GDM1 (cell line): ENCODE measurements around the gene G6PC2.

ENCODE experiments used
- DNase-seq: peaks from one replicate; lab custom pipeline; 2025; lab: John Stamatoyannopoulos, UW

Gene G6PC2

DNA sequence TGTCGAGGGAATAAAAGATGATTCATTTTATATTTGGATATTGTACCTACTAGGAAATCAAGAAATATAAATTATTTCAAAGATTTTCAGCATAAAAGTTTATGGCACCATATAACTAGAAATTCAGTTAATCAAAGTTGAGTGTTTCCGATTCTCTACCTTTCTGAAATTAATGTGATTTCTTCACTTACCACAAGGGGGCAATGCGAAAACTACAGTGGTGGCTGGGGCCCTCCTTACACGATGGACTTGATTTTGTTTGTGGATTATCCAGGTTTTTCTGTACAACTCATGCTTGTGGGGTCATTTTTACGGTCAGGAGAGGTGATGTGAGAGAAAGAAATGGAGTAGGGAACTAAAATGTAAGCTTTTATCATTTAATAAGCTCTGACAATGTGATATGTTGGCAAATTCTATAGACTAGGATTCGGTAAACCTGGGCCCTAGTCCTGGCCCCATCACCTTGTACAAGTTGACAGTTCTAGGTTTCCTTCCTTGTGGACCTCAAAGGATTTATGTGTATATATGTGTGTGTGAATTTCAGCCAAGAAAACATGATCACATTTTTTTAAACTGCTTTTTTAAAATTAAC, 47.6 kb downstream of the G6PC2 start:
- DNase-seq: no peak

DNA sequence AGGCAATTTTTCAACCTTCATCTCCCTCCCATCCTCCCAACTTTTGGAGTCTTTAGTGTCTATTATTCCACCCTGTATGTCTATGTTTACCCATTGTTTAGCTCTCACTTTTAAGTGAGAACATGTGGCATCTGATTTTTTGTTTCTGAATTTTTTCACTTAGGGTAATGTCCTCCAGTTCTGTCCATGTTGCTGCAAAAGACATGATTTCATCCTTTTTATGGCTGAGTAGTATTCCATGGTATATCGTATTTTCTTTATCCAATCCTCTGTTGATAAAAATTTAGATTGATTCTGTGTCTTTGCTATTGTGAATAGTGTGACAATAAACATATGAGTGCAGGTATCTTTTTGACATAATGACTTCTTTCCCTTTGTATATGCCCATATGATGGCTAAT, 48.2 kb downstream of the G6PC2 start:
- DNase-seq: no peak

DNA sequence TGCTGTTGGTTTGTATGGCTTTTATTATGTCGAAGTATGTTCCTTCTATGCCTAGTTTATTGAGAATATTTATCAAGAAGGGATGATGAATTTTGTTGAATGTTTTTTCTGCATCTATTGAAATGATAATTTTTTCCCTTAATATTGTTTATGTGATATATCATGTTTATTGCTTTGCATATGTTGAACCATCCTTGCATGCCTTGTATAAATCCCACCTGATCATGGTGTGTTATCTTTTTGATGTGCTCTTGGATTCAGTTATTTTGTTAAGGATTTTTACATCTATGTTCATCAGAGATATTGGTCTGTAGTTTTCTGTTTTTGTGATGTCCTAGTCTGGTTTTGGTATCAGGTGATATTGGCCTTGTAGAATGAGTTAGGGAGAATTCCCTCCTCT, 50.8 kb downstream of the G6PC2 start:
- DNase-seq: no peak

DNA sequence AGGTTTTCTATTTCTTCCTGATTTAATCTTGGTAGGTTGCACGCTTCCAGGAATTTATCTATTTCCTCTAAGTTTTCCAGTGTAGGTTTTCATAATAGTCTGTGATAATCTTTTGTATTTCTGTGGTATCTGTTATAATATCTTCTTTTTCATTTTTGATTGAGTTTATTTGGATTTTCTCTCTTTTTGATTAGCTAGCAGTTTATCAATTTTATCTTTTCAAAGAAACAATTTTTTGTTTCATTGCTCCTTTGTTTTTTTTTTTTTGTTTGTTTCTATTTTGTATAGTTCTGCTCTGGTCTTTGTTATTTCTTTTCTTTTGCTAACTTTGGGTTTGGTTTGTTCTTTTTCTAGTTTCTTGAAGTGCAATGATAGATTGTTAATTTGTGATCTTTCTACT, 51.3 kb downstream of the G6PC2 start:
- DNase-seq: no peak

DNA sequence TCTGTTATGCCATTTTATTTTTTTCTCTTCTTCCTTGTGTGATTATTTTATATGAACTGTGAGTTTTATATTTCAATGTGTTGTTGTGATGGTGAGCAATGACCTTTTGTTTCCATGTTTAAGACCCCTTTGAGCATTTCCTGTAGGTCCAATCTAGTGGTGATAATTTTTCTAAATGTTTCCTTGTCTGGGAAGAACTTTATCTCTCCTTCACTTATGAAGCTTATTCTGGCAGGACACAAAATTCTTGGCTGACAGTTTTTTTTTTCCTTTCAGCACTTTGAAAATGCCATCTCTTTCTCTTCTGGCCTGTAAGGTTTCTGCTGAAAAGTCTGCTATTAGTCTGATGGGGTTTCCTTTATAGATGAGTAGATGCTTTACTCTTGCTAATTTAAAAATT, 53.2 kb downstream of the G6PC2 start:
- no peak for DNase-seq

DNA sequence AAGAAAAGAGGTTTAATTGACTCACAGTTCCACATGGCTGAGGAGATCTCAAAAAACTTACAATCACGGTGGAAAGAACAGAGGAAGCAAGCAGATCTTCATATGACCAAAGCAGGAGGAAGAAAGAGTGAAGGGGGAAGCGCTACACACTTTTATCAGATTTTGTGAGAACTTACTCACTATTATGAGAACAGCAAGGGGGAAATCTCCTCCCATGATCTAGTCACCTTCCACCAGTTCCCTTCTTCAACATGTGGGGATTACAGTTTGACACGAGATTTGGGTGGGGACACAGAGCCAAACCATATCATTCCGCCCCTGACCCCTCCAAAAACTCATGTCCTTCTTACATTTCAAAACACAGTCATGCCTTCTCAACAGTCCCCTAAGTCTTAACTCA, 54.2 kb downstream of the G6PC2 start:
- DNase-seq: no peak

DNA sequence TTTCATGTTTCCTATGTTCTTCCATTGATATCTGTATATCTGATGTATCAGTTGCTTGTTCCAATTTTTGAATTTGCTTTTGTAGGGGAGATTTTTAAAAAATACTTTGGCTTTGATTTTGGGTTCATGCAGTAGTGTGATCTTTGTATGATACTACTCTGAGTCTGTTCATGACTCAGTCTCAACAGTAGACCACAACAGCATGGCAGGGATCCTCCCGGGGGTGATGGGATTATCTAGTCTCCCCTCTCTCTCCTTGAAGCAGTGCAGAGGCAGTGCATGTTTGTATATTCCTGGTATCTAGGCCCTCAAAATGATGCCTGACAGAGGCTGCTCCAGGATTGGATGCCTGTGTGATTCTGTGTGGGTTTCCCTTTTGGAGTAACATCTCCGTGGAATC, 55.3 kb downstream of the G6PC2 start:
- no peak for DNase-seq
